NCI-H2029 treated with DMSO at 0.1 percent for 48 hours (cell line): ENCODE data around the gene CHTF18.
"Not testable (repeated sequence)": the region's sequence is repeated elsewhere in the genome, so short reads cannot be mapped to it uniquely, and the experiment has no call there.

Experiments used
- DNase-seq: peaks from one replicate; lab custom pipeline; 2025; lab: John Stamatoyannopoulos, UW

CHTF18 gene

GRCh38 chr16:808085-808386 lies 19.6 kb downstream of the CHTF18 start:
- DNase-seq, result no peak

- DNase-seq, result no peak
These were observed 24.9 kb downstream of the CHTF18 start for GRCh38 chr16:813204-813915.

GRCh38 chr16:813916-814412 lies 25.5 kb downstream of the CHTF18 start:
- DNase-seq, result no peak

- DNase-seq, result no peak
These were observed 26.6 kb downstream of the CHTF18 start for GRCh38 chr16:814974-815373.

- no peak for DNase-seq
These were observed 27.4 kb downstream of the CHTF18 start for GRCh38 chr16:815861-816260.

GRCh38 chr16:817001-817906 lies 28.8 kb downstream of the CHTF18 start:
- no peak for DNase-seq

- DNase-seq, result no peak
These were observed 29.7 kb downstream of the CHTF18 start for GRCh38 chr16:818132-818531.

GRCh38 chr16:818592-818991 lies 30.2 kb downstream of the CHTF18 start:
- no peak for DNase-seq

GRCh38 chr16:819336-820043 lies 31.1 kb downstream of the CHTF18 start:
- DNase-seq, result no peak

GRCh38 chr16:820044-820408 lies 31.6 kb downstream of the CHTF18 start:
- not testable (repeated sequence) for DNase-seq

- DNase-seq, result no peak
These were observed 32.3 kb downstream of the CHTF18 start for GRCh38 chr16:820748-821147.

- DNase-seq, result no peak
These were observed 33.3 kb downstream of the CHTF18 start for GRCh38 chr16:821751-822150.

- DNase-seq, result no peak
These were observed 33.9 kb downstream of the CHTF18 start for GRCh38 chr16:822174-822908.

- no peak for DNase-seq
These were observed 34.5 kb downstream of the CHTF18 start for GRCh38 chr16:822909-823297.

GRCh38 chr16:824194-824593 lies 35.8 kb downstream of the CHTF18 start:
- DNase-seq, result no peak

- DNase-seq, result no peak
These were observed 36.2 kb downstream of the CHTF18 start for GRCh38 chr16:824601-825000.

- DNase-seq, result no peak
These were observed 37.1 kb downstream of the CHTF18 start for GRCh38 chr16:825341-826061.

GRCh38 chr16:827513-827912 lies 39.1 kb downstream of the CHTF18 start:
- DNase-seq, result no peak

GRCh38 chr16:828891-829290 lies 40.5 kb downstream of the CHTF18 start:
- no peak for DNase-seq

- DNase-seq, result no peak
These were observed 41.9 kb downstream of the CHTF18 start for GRCh38 chr16:830107-830870.
